Measurements from ENCODE around the gene UBAP1L. TPM values are rescaled to one million over a fixed set of nuclear protein-coding genes. Genes with fewer than 3 reads are reported as not detected.

Gene UBAP1L
- total and polyA plus RNA-seq, 2 of the 4 experiments (the other 2 are of a cell fraction): 0.36 to 1.1 TPM

GRCh38 chr15:65049418-65049840 lies 65.6 kb downstream of the UBAP1L start:
- H3K4ac ChIP-seq (ENCODE audit: low read depth, low read length): peak overlapping the region; percentile 83
- peak; percentile 71 for ATAC-seq (ENCODE audit: low read depth)
- peak overlapping the region; percentile 69 for H3K4me2 ChIP-seq (ENCODE audit: low read depth, low read length)
- H3K79me1 ChIP-seq (ENCODE audit: low read depth in 1 of 2, low read length in 2 of 2): no peaks in the 10 kb centered on the region; a peak in 1 of 4 replicates
- H3K36me3 ChIP-seq (ENCODE audit: control insufficient read depth, insufficient read depth, low read length): no peaks in the 10 kb centered on the region
- peak overlapping the region; percentile 64; the same call in 1 of the 2 replicates for H3K27ac ChIP-seq (ENCODE audit: insufficient read depth, low read length)
- BruUV-seq (replicated peaks): no TSS peak
- H4K8ac ChIP-seq (ENCODE audit: low read depth in 2 of 2, low read length in 2 of 2): peak overlapping the region; percentile 36 to 64; a peak in 2 of 4 replicates
- dilution Hi-C loops (cut with HindIII; ENCODE audit: low sequenced_read_pairs, unreplicated experiment): no loop called here
- H2BK20ac ChIP-seq (ENCODE audit: low read depth, low read length): peak overlapping the region; percentile 81
- no peak overlapping the region for H3K9ac ChIP-seq (ENCODE audit: low read depth, low read length)
- ChIA-PET POLR2A (ENCODE audit: unreplicated experiment) (no interaction called here), CTCF (no interaction called here)
- DNase-seq: peak; percentile 82
- peak; percentile 46; the same call in 1 of the 2 replicates for TF ChIP-seq MXI1 (IDR thresholded peaks at IDR 0.05; ENCODE audit: borderline replicate concordance, low read depth, low read length)
- peak; percentile 93 for TF ChIP-seq USF2 (IDR thresholded peaks at IDR 0.05; ENCODE audit: low read depth, low read length)
- TF ChIP-seq BHLHE40 (IDR thresholded peaks at IDR 0.05; ENCODE audit: low read depth, low read length): no peak
- H2BK120ac ChIP-seq (ENCODE audit: low read depth, low read length): peak overlapping the region; percentile 90
- H3K9me1 ChIP-seq (ENCODE audit: insufficient read depth, low read length): peaks cover 27% of the 10 kb centered on the region
- H3K23ac ChIP-seq (ENCODE audit: low read depth, low read length): peak overlapping the region; percentile 27
- H3K4me3 ChIP-seq (ENCODE audit: insufficient read depth, low read depth, low read length): no peak overlapping the region
- peak overlapping the region; percentile 95 for H2AK5ac ChIP-seq (ENCODE audit: low read depth, low read length)
- no peak overlapping the region for H3K56ac ChIP-seq (ENCODE audit: extremely low read depth, insufficient read depth, low read length)
- 37% methylated on average over 6 of the region's 19 CpGs; no CpG with 5 or more reads in 1 of the 2 experiments for WGBS, 2 experiments (ENCODE audit: extremely low coverage in 2 of 2, insufficient read length in 1 of 2)
- no peaks in the 10 kb centered on the region for H4K20me1 ChIP-seq (ENCODE audit: insufficient read depth, low read length)
- intact Hi-C loops (cut with micrococcal nuclease): no loop called here
- H2BK5ac ChIP-seq (ENCODE audit: low read depth, low read length, poor library complexity, severe bottlenecking): peak overlapping the region; percentile 62
- no peaks in the 10 kb centered on the region for H3K9me3 ChIP-seq (ENCODE audit: control insufficient read depth, insufficient read depth, low read length)
- H2BK15ac ChIP-seq (ENCODE audit: low read depth, low read length): peak overlapping the region; percentile 55; the same call in 1 of the 3 replicates
- H4K5ac ChIP-seq (ENCODE audit: low read depth, low read length): peak overlapping the region; percentile 11; the same call in 1 of the 2 replicates
- no peaks in the 10 kb centered on the region for H3K27me3 ChIP-seq (ENCODE audit: control insufficient read depth, insufficient read depth, low read length)
- peak overlapping the region; percentile 76 for H2AK9ac ChIP-seq (replicated peaks; ENCODE audit: low read depth, low read length, poor library complexity)
- H4K91ac ChIP-seq (ENCODE audit: insufficient read depth, low read depth, low read length): peak overlapping the region; percentile 83
- peak overlapping the region; percentile 58 for H2AFZ ChIP-seq (replicated peaks; ENCODE audit: low read length, poor library complexity)
- H3K14ac ChIP-seq (replicated peaks; ENCODE audit: low read depth, low read length): peak overlapping the region; percentile 68; the same call in 1 of the 2 replicates
- peaks cover 28% of the 10 kb centered on the region for H3K4me1 ChIP-seq (ENCODE audit: control insufficient read depth, insufficient read depth, low read length)
- H3K18ac ChIP-seq (ENCODE audit: low read depth, low read length): peak overlapping the region; percentile 39
- in situ Hi-C loops (cut with MboI; ENCODE audit: low sequenced_read_pairs): no loop called here
